Measurements from ENCODE around the gene DNLZ.

- TF ChIP-seq ZNF274 (IDR thresholded peaks at IDR 0.05; ENCODE audit: low read depth, low read length) (no peak), YY1 (IDR thresholded peaks at IDR 0.05; ENCODE audit: insufficient read depth, insufficient read length) (no peak), SUZ12 (IDR thresholded peaks at IDR 0.05; ENCODE audit: extremely low read depth, insufficient read depth, insufficient read length) (no peak)
Observed at GRCh38 chr9:136353757-136354488, 9.6 kb downstream of the DNLZ start.
